Trophoblast cell (in vitro differentiated cells and primary cell): Measurements from ENCODE around the gene XKR7.

Source experiments
- DNase-seq, 2 donors: peaks; one replicate each; pipeline ENCODE4 v3.0.0-alpha.2; 2016
- H2AFZ ChIP-seq: 2 replicates; pipeline ENCODE4 v1.6.1; 2013; ENCODE audit warnings: low read length, moderate library complexity, mild to moderate bottlenecking; ENCODE audit not compliant: insufficient read depth, poor library complexity
- H2AK5ac ChIP-seq: 2 replicates; pipeline ENCODE4 v1.6.1; 2013; ENCODE audit warnings: mild to moderate bottlenecking, low read length
- H2BK120ac ChIP-seq: 2 replicates; pipeline ENCODE4 v1.6.1; 2013; ENCODE audit warnings: low read length, mild to moderate bottlenecking, moderate library complexity; ENCODE audit not compliant: insufficient read depth, poor library complexity
- H2BK12ac ChIP-seq: 2 replicates; pipeline ENCODE4 v1.6.1; 2013; ENCODE audit warnings: mild to moderate bottlenecking, low read length, moderate library complexity
- H2BK5ac ChIP-seq: 2 replicates; pipeline ENCODE4 v1.6.1; 2013; ENCODE audit warnings: low read length, low read depth, moderate library complexity, mild to moderate bottlenecking; ENCODE audit not compliant: poor library complexity
- H3K14ac ChIP-seq: 2 replicates; pipeline ENCODE4 v1.6.1; 2013; ENCODE audit warnings: mild to moderate bottlenecking, low read length
- H3K18ac ChIP-seq: 2 replicates; pipeline ENCODE4 v1.6.1; 2013; ENCODE audit warnings: mild to moderate bottlenecking, low read length
- H3K23ac ChIP-seq: 2 replicates; pipeline ENCODE4 v1.6.1; 2013; ENCODE audit warnings: low read length
- H3K27ac ChIP-seq: 2 replicates; pipeline ENCODE4 v1.5.1; 2013; ENCODE audit warnings: low read depth, mild to moderate bottlenecking, inconsistent platforms, low read length, moderate library complexity
- H3K27me3 ChIP-seq: 2 replicates; pipeline ENCODE4 v1.6.1; 2013; ENCODE audit warnings: inconsistent platforms, mild to moderate bottlenecking, low read length, moderate library complexity; ENCODE audit not compliant: insufficient read depth
- H3K36me3 ChIP-seq, 2 experiments: 1 replicate in 1 of 2; 2 replicates in 1 of 2; pipeline ENCODE4 v1.6.1; 2013; ENCODE audit warnings: low read length in 2 of 2, mild to moderate bottlenecking in 2 of 2, moderate library complexity in 1 of 2; ENCODE audit not compliant: insufficient read depth in 2 of 2, control insufficient read depth in 1 of 2
- H3K4ac ChIP-seq: 2 replicates; pipeline ENCODE4 v1.6.1; 2013; ENCODE audit warnings: low read depth, mild to moderate bottlenecking, low read length, moderate library complexity
- H3K4me1 ChIP-seq, 2 experiments: 1 replicate in 1 of 2; 2 replicates in 1 of 2; pipeline ENCODE4 v1.6.1; 2013; ENCODE audit warnings: low read length in 2 of 2, mild to moderate bottlenecking in 2 of 2, moderate library complexity in 1 of 2; ENCODE audit not compliant: insufficient read depth in 2 of 2, control insufficient read depth in 1 of 2
- H3K4me2 ChIP-seq: 2 replicates; pipeline ENCODE4 v1.6.1; 2013; ENCODE audit warnings: inconsistent platforms, mild to moderate bottlenecking, low read length, moderate library complexity
- H3K4me3 ChIP-seq: 2 replicates; pipeline ENCODE4 v1.5.1; 2013; ENCODE audit warnings: mild to moderate bottlenecking, low read depth, low read length, inconsistent platforms
- H3K79me1 ChIP-seq: one replicate; pipeline ENCODE4 v1.6.1; 2013; ENCODE audit warnings: low read length
- H3K79me2 ChIP-seq: 2 replicates; pipeline ENCODE4 v1.6.1; 2013; ENCODE audit warnings: low read length, mild to moderate bottlenecking; ENCODE audit not compliant: control insufficient read depth, insufficient read depth, poor library complexity
- H3K9ac ChIP-seq: 2 replicates; pipeline ENCODE4 v1.6.1; 2013; ENCODE audit warnings: mild to moderate bottlenecking, low read length
- H3K9me3 ChIP-seq: 2 replicates; pipeline ENCODE4 v1.6.1; 2013; ENCODE audit warnings: low read depth, mild to moderate bottlenecking, control low read depth, inconsistent platforms, low read length; ENCODE audit not compliant: insufficient read depth
- H4K12ac ChIP-seq: 2 replicates; pipeline ENCODE4 v1.6.1; 2013; ENCODE audit warnings: low read depth, mild to moderate bottlenecking, low read length, moderate library complexity
- H4K8ac ChIP-seq: 2 replicates; pipeline ENCODE4 v1.6.1; 2013; ENCODE audit warnings: low read depth, mild to moderate bottlenecking, low read length, moderate library complexity
- H4K91ac ChIP-seq: one replicate; pipeline ENCODE4 v1.6.1; 2013; ENCODE audit warnings: low read depth, mild to moderate bottlenecking, low read length, moderate library complexity
- WGBS: extraction: QIAGEN DNeasy Blood & Tissue Kit; methylation state at CpG from one replicate; pipeline ENCODE4 v1.1.7; 2013; ENCODE audit warnings: missing lambda C conversion rate; ENCODE audit not compliant: insufficient read length, insufficient coverage; ENCODE audit errors: extremely low coverage; 5-methylcytosine and 5-hydroxymethylcytosine counted together

XKR7 gene

GRCh38 chr20:31992086-31992485, 24.1 kb downstream of the XKR7 start:
- no peak overlapping the region for H3K14ac ChIP-seq
- H4K8ac ChIP-seq: no peak overlapping the region
- H3K27ac ChIP-seq: no peak overlapping the region
- no CpG with 5 or more reads among the region's 2 CpGs for WGBS
- no peak for DNase-seq
- no peak overlapping the region for H3K23ac ChIP-seq
- no peaks in the 10 kb centered on the region for H3K79me2 ChIP-seq
- H3K9ac ChIP-seq: no peak overlapping the region
- no peak overlapping the region for H4K91ac ChIP-seq
- H3K9me3 ChIP-seq: peaks cover 2% of the 10 kb centered on the region
- no peak overlapping the region for H3K4me2 ChIP-seq
- H2BK120ac ChIP-seq: no peak overlapping the region
- H3K4ac ChIP-seq: no peak overlapping the region
- no peak overlapping the region for H3K18ac ChIP-seq
- peaks cover 23% of the 10 kb centered on the region for H3K27me3 ChIP-seq
- no peak overlapping the region for H2BK12ac ChIP-seq
- H2BK5ac ChIP-seq: no peak overlapping the region
- no peak overlapping the region for H3K4me3 ChIP-seq
- no peak overlapping the region for H2AFZ ChIP-seq
- H3K36me3 ChIP-seq: no peaks in the 10 kb centered on the region
- H2AK5ac ChIP-seq: no peak overlapping the region
- H3K79me1 ChIP-seq: no peaks in the 10 kb centered on the region
- peaks cover 0 to 5% of the 10 kb centered on the region in 2 experiments for H3K4me1 ChIP-seq
- no peak overlapping the region for H4K12ac ChIP-seq

- H4K91ac ChIP-seq: no peak overlapping the region
- H2BK5ac ChIP-seq: no peak overlapping the region
- no CpG with 5 or more reads among the region's 18 CpGs for WGBS
- no peak overlapping the region for H3K4ac ChIP-seq
- H3K4me2 ChIP-seq: no peak overlapping the region
- no peaks in the 10 kb centered on the region for H3K79me1 ChIP-seq
- H3K23ac ChIP-seq: no peak overlapping the region
- no peak overlapping the region for H3K4me3 ChIP-seq
- no peak overlapping the region for H2BK12ac ChIP-seq
- no peak overlapping the region for H3K18ac ChIP-seq
- H3K36me3 ChIP-seq: no peaks in the 10 kb centered on the region
- no peak overlapping the region for H2BK120ac ChIP-seq
- no peak overlapping the region for H3K27ac ChIP-seq
- H3K4me1 ChIP-seq: no peaks in the 10 kb centered on the region
- H3K14ac ChIP-seq: no peak overlapping the region
- peaks cover 23% of the 10 kb centered on the region for H3K27me3 ChIP-seq
- no peak overlapping the region for H2AK5ac ChIP-seq
- H2AFZ ChIP-seq: no peak overlapping the region
- no peak overlapping the region for H3K9ac ChIP-seq
- H4K8ac ChIP-seq: no peak overlapping the region
- no peaks in the 10 kb centered on the region for H3K79me2 ChIP-seq
- no peak overlapping the region for H4K12ac ChIP-seq
- DNase-seq: no peak
- peaks cover 7% of the 10 kb centered on the region for H3K9me3 ChIP-seq
Measured at GRCh38 chr20:31996996-31997395, 29.0 kb downstream of the XKR7 start.

- Histone ChIP-seq H3K23ac (no peak overlapping the region), H3K79me2 (no peaks in the 10 kb centered on the region), H3K9ac (no peak overlapping the region), H2AK5ac (no peak overlapping the region), H3K9me3 (peaks cover 7% of the 10 kb centered on the region), H3K4me2 (no peak overlapping the region), H3K27me3 (peaks cover 23% of the 10 kb centered on the region), H2BK120ac (no peak overlapping the region), H4K12ac (no peak overlapping the region), H3K27ac (no peak overlapping the region), H2BK12ac (no peak overlapping the region), H3K4me3 (no peak overlapping the region), H3K18ac (no peak overlapping the region), H4K91ac (no peak overlapping the region), H3K36me3 (no peaks in the 10 kb centered on the region), H2AFZ (no peak overlapping the region), H3K79me1 (no peaks in the 10 kb centered on the region), H2BK5ac (no peak overlapping the region), H3K14ac (no peak overlapping the region), H3K4me1 (no peaks in the 10 kb centered on the region), H3K4ac (no peak overlapping the region), H4K8ac (no peak overlapping the region)
- WGBS: no CpG with 5 or more reads among the region's 2 CpGs
- no peak for DNase-seq
Measured at GRCh38 chr20:31998246-31998645, 30.3 kb downstream of the XKR7 start.

DNA sequence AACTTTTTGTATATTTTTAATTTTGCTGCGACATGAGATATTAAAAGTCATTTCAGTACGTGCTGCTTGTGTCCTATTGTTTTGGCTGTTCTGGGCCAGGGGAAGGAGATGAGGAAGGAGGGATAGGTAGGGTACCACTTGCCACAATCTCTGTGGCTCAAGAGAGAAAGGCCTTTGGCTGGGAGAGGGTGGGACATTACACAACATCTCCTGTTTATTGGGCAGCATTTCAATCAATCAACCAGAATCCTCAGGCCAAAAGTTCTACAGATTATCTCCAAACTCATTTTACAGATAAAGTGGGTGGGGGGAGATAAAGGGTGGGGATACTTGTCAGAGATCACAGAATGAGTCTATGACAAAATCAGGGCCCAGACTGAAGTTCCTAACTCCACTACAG, 35.4 kb downstream of the XKR7 start:
- Histone ChIP-seq H3K9ac (no peak overlapping the region), H3K4me2 (no peak overlapping the region), H2BK120ac (no peak overlapping the region), H3K18ac (no peak overlapping the region), H2AK5ac (no peak overlapping the region), H3K23ac (no peak overlapping the region), H3K79me2 (no peaks in the 10 kb centered on the region), H3K79me1 (no peaks in the 10 kb centered on the region), H4K12ac (no peak overlapping the region), H3K4me3 (no peak overlapping the region), H3K14ac (no peak overlapping the region), H3K27me3 (no peaks in the 10 kb centered on the region), H3K4ac (no peak overlapping the region), H3K36me3 (no peaks in the 10 kb centered on the region), H2AFZ (no peak overlapping the region), H2BK12ac (no peak overlapping the region), H3K9me3 (peaks cover 6% of the 10 kb centered on the region), H3K4me1 (peaks cover 0 to 5% of the 10 kb centered on the region in 2 experiments), H2BK5ac (no peak overlapping the region), H4K8ac (no peak overlapping the region), H3K27ac (no peak overlapping the region), H4K91ac (no peak overlapping the region)
- no peak for DNase-seq
- WGBS: no CpG with 5 or more reads among the region's 2 CpGs
